GM13976 (cell line): ENCODE measurements around the gene ARRDC5.

Experiments used
- DNase-seq: peaks from one replicate; pipeline ENCODE4 v3.0.0; 2012; ENCODE audit warnings: low spot score
- in situ Hi-C: fragments of 300-500 bp; cut with MboI; formaldehyde crosslinking; loops from one replicate; pipeline ENCODE4 v1.12.0; 2022; ENCODE audit warnings: low sequenced_read_pairs, mixed read lengths, inconsistent platforms; ENCODE audit not compliant: unreplicated experiment
- TF ChIP-seq, protein P1 (sequence below): IDR thresholded peaks from 2 replicates; pipeline ENCODE4 v1.5.1; 2012; ENCODE audit warnings: borderline replicate concordance, mild to moderate bottlenecking; ENCODE audit not compliant: insufficient read depth; ENCODE audit errors: extremely low read depth, missing control alignments, control extremely low read depth

The ARRDC5 gene

DNA sequence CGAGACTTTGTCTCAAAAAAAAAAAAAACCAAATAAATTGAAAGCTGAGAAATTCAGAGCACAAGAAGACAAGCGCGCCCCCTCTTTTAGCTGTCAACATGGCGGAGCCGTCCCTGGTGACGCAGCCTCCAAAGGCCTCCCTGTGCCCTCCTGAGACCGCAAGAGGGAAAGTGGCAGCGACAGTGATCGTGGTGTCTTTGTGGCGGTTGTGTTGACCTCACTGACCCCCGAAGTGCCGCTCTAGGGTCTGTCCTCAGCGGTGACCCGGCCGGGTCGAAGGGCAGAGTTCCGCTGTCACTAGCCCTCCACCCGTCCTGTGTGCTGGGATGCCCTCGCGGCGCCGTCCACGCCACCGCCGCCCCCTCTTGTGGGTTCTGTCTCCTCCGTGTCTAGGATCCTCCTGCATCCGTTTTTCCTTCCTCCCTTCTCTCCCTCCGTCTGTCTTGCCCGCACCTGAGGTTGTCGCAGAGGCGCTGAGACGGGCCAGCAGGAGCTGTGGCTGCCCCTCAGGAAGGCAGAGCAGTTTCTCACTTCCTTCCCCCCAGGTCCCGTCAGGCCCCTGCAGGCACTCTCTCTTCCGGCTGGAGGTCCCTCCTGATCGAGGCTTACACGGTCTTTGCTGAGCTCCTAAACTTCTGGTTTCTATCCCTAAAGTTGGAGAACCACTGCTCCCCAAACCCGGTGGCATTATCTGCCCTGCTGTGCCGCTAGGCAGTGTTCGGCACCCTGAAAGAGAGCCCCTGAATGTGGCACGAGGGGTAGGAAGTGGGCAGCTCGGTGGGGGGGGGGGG is 13.8 kb upstream of the ARRDC5 start:
- in situ Hi-C loops, result loop anchor here (10.0 kb wide), 1 partner anchor 112 kb away; no protein-coding TSS in a partner anchor

DNA sequence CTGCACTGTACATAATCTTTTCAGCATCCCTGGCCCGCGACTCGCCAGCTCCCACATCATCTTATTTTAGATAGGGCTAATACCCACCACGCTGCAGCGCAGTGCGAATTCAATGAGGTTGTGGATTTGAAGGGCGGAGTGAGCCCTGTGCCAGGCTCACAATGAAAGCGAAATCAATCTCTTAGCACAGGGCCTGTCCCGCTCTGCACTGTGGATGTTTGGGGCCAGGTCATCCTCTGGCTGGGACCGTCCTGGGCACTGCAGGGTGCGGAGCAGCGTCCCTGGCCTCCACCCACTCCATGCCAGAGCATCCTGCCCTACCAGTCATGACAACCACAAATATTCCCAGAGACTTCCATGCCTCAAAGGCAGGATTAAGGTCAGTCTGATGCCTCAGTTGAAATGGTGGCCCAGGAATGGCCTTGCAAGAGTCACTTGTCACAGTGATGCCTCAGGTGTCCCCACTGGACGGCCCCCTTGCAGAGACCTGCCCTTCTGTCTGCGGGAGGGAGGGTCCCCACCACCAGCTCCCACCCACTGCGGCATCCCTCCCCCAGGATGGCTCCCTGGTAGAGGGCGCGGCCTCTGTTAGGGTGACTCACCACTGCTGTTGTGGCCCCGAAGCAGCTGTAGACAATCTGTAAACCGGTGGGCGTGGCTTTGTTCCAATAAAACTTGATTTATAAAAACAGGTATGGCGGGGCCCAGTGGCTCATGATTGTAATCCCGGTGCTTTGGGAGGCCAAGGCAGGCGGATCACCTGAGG is 12.2 kb upstream of the ARRDC5 start:
- TF ChIP-seq, protein P1, sequence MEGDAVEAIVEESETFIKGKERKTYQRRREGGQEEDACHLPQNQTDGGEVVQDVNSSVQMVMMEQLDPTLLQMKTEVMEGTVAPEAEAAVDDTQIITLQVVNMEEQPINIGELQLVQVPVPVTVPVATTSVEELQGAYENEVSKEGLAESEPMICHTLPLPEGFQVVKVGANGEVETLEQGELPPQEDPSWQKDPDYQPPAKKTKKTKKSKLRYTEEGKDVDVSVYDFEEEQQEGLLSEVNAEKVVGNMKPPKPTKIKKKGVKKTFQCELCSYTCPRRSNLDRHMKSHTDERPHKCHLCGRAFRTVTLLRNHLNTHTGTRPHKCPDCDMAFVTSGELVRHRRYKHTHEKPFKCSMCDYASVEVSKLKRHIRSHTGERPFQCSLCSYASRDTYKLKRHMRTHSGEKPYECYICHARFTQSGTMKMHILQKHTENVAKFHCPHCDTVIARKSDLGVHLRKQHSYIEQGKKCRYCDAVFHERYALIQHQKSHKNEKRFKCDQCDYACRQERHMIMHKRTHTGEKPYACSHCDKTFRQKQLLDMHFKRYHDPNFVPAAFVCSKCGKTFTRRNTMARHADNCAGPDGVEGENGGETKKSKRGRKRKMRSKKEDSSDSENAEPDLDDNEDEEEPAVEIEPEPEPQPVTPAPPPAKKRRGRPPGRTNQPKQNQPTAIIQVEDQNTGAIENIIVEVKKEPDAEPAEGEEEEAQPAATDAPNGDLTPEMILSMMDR, result no peak
- in situ Hi-C loops, result loop anchor here (10.0 kb wide), 1 partner anchor 110 kb away; no protein-coding TSS in a partner anchor
- DNase-seq, result no peak

More for the DNA sequence above, 13.8 kb upstream of the ARRDC5 start:
- DNase-seq, result peak; percentile 74
- TF ChIP-seq, protein P1, result no peak

DNA sequence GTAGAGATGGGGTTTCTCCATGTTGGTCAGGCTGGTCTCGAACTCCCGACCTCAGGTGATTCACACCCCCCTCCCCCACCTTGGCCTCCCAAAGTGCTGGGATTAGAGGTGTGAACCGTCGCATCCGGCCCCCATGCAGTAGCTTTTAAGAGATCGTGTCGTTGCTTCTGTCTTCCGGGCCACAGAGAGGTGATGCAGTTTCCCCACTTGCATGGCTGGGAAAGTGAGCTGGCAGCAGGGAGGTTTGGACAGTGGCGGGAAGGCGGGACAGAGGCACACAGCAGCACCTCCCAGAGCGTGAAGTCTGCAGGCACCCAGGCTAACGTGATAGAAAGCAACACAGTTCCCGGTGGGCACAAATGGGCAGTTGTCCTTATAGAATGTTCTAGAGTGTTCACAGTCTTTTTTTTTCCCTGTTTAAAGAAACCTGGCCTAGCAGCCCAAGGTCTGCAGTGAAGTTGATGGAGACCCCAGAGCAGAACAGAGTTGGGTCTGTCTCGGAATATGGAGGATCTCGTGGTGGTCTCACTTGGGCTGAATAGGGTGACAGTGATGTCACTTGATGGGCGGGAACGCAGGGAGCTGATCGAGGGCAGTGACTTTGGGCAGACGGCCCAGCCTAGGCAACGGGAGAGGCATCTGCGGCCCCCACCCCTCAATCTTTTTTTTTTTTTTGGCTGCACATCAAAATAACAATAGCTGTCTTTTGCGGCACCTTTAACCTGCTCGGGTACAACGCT is 11.5 kb upstream of the ARRDC5 start:
- no peak for DNase-seq
- in situ Hi-C loops, result loop anchor here (10.0 kb wide), 1 partner anchor 109 kb away; no protein-coding TSS in a partner anchor

DNA sequence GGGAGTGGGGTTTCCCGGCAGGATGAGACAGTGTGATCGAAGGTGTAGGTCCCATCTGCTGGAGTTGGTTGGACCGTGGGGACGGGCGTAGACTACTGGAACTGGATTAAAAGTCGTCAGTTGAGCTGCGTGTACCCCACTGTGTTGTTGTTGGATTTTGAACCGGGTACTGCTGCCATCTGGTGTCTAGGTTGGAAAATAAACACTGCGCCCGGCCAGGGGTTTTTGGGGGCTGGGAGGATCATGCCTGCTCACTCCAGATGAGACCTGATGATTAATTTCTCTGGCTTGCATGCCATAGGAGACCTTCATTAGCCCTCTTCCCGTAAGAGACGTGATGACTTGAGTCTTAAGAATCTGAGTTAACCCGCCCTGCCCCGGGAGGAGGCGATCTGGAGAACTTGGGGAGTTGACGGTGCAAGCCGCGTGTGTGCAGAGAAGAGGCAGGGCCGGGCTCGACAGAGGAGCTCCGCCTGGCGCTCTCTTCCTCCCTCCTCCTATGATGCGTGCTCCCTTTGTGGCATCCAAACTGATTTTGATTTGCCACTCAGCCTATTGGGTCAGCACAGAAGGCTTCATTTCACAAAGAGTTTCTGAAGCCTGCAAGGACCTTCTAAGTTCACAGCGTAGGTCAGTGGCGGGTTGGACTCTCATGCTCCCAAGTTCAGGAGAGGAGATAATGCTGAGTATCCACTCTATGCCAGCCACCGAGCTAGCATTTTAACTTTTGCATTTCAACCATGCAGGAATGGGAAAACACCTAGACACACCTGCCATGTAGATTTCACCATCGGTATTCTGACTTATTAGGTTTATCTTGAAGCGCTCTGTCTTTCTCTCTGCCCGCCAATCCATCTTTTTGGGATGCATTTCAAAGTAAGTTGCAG is 9.3 kb upstream of the ARRDC5 start:
- peak; percentile 77 for DNase-seq
- in situ Hi-C loops, result loop anchor here (10.0 kb wide), 1 partner anchor 107 kb away; no protein-coding TSS in a partner anchor
- TF ChIP-seq, protein P1, result peak; percentile 49

More for the DNA sequence above, 11.5 kb upstream of the ARRDC5 start:
- TF ChIP-seq, protein P1, result no peak

DNA sequence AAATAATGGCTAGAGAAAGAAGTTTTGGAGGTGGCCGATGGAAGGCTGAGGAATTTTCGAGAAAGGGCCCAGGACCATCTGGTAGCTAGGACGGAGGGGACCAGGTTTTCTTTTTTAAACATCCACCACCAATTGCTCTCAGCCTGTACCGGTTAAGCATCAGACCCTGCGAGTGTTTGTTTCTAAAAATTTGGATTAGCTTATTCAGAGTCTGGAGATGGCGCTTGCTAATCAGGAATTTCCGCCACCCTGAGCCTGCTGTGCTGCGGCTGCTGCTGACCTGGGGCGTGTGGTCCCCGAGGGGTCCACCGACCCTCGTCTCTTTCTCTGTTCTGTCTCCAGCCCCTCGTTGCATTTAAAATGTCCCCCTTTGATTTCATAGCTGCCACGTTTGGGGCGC is 8.6 kb upstream of the ARRDC5 start:
- TF ChIP-seq, protein P1, result no peak
- in situ Hi-C loops, result loop anchor here (10.0 kb wide), 1 partner anchor 107 kb away; no protein-coding TSS in a partner anchor
- DNase-seq, result no peak
